Chondrocyte (in vitro differentiated cells): ENCODE results near the gene CALM1. TPM values are rescaled to one million over a fixed set of nuclear protein-coding genes. Genes with fewer than 3 reads are reported as not detected.
"Not testable (repeated sequence)": the region's sequence is repeated elsewhere in the genome, so short reads cannot be mapped to it uniquely, and the experiment has no call there.

Experiments used
- DNase-seq: peaks from one replicate; pipeline ENCODE4 v3.0.0; 2021; ENCODE audit warnings: mixed read lengths, low spot score
- H3K27ac Mint-ChIP-seq: one replicate; pipeline ENCODE4 v1.8.0; 2021; ENCODE audit warnings: mild to moderate bottlenecking, moderate library complexity, mixed read lengths; ENCODE audit not compliant: unreplicated experiment
- H3K27me3 Mint-ChIP-seq: 2 replicates; pipeline ENCODE4 v1.8.0; 2021; ENCODE audit warnings: low read depth, mixed read lengths
- H3K36me3 Mint-ChIP-seq: 2 replicates; pipeline ENCODE4 v1.8.0; 2021; ENCODE audit warnings: low read depth, mixed read lengths
- H3K4me1 Mint-ChIP-seq: 2 replicates; pipeline ENCODE4 v1.8.0; 2021; ENCODE audit warnings: low read depth, mild to moderate bottlenecking, mixed read lengths
- H3K4me3 Mint-ChIP-seq: one replicate; pipeline ENCODE4 v1.8.0; 2021; ENCODE audit warnings: mild to moderate bottlenecking, moderate library complexity, mixed read lengths; ENCODE audit not compliant: unreplicated experiment
- H3K9me3 Mint-ChIP-seq: 2 replicates; pipeline ENCODE4 v1.8.0; 2021; ENCODE audit warnings: low read depth, mixed read lengths
- total RNA-seq: library from RNA; stranded (reverse); gene quantifications from 3 replicates; pipeline ENCODE4 v1.2.1, GENCODE V29; 2021
- TF ChIP-seq, protein P1 (sequence below): fragments of 200-600 bp; sonication (generic); IDR thresholded peaks from 2 replicates; pipeline ENCODE4 v1.5.0; 2021; ENCODE audit warnings: antibody characterized with exemption, mild to moderate bottlenecking, moderate library complexity

Gene CALM1
- total RNA-seq, 1 donor from 2014 or later, result 273 TPM

GRCh38 chr14:90388982-90389381 is 7.8 kb upstream of the CALM1 start:
- DNase-seq, result no peak
- Mint-ChIP-seq H3K4me1 (peaks cover 15% of the 10 kb centered on the region), H3K4me3 (no peak overlapping the region), H3K36me3 (no peaks in the 10 kb centered on the region), H3K27ac (no peak overlapping the region), H3K9me3 (no peaks in the 10 kb centered on the region), H3K27me3 (no peaks in the 10 kb centered on the region)
- TF ChIP-seq, protein P1, sequence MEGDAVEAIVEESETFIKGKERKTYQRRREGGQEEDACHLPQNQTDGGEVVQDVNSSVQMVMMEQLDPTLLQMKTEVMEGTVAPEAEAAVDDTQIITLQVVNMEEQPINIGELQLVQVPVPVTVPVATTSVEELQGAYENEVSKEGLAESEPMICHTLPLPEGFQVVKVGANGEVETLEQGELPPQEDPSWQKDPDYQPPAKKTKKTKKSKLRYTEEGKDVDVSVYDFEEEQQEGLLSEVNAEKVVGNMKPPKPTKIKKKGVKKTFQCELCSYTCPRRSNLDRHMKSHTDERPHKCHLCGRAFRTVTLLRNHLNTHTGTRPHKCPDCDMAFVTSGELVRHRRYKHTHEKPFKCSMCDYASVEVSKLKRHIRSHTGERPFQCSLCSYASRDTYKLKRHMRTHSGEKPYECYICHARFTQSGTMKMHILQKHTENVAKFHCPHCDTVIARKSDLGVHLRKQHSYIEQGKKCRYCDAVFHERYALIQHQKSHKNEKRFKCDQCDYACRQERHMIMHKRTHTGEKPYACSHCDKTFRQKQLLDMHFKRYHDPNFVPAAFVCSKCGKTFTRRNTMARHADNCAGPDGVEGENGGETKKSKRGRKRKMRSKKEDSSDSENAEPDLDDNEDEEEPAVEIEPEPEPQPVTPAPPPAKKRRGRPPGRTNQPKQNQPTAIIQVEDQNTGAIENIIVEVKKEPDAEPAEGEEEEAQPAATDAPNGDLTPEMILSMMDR, result no peak

- no peak for DNase-seq
- Mint-ChIP-seq H3K4me3 (no peak overlapping the region), H3K9me3 (no peaks in the 10 kb centered on the region), H3K27ac (no peak overlapping the region), H3K27me3 (no peaks in the 10 kb centered on the region), H3K4me1 (peaks cover 11% of the 10 kb centered on the region), H3K36me3 (no peaks in the 10 kb centered on the region)
- TF ChIP-seq, protein P1, result no peak
Measured at GRCh38 chr14:90393966-90394365, 2.9 kb upstream of the CALM1 start.

DNA sequence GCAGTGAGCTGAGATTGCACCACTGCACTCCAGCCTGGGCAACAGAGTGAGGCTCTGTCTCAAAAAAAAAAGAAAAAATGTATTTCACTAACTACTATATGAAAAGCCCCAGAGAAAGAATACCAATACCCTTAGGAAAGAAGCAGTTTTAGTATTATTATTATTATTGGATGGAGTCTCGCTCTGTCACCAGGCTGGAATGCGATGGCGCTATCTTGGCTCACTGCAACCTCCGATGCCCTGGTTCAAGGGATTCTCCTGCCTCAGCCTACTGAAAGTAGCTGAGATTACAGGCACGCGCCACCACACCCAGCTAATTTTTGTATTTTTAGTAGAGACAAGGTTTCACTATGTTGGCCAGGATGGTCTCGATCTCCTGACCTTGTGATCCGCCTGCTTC is 2.0 kb upstream of the CALM1 start:
- DNase-seq, H3K27ac Mint-ChIP-seq, H3K36me3 Mint-ChIP-seq, H3K27me3 Mint-ChIP-seq, H3K4me3 Mint-ChIP-seq, H3K9me3 Mint-ChIP-seq: not testable (repeated sequence)
- H3K4me1 Mint-ChIP-seq, result peaks cover 19% of the 10 kb centered on the region

GRCh38 chr14:90397425-90398314 is 841 bp downstream of the CALM1 start:
- no peak for DNase-seq
- peak overlapping the region; percentile 94 for H3K4me3 Mint-ChIP-seq
- peaks cover 34% of the 10 kb centered on the region for H3K4me1 Mint-ChIP-seq
- H3K36me3 Mint-ChIP-seq, result peaks cover 19% of the 10 kb centered on the region
- no peaks in the 10 kb centered on the region for H3K27me3 Mint-ChIP-seq
- no peaks in the 10 kb centered on the region for H3K9me3 Mint-ChIP-seq
- H3K27ac Mint-ChIP-seq, result peak overlapping the region; percentile 88
- TF ChIP-seq, protein P1, result no peak

DNA sequence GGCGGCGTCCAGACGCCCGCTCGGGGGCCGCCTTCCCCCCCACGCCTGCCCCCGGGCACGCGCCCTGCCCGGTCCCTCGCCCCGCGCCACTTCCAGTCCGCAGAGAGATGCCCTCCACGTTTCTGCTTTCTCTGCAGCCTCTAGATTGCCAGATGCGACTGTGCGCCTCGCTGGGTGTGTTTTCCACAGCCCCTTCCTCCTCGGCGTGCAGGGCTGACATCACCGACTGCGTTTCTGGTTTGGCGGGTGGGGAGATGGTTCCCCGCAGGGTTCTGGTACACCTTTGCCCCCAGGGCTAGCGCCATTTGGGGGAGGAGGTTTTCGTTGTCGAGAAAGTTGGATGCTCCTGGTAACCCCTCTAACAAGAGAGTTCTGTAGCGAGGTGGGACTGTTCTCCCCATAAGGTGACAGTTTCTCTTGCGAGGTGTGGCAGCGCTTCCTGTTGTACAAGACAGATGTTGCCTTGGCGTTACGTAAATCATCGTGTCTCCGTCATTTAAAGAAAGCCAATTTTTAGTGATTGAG is 1.5 kb downstream of the CALM1 start:
- TF ChIP-seq, protein P1, result no peak
- DNase-seq, result no peak
- peaks cover 34% of the 10 kb centered on the region for H3K4me1 Mint-ChIP-seq
- H3K36me3 Mint-ChIP-seq, result peaks cover 24% of the 10 kb centered on the region
- no peaks in the 10 kb centered on the region for H3K27me3 Mint-ChIP-seq
- H3K9me3 Mint-ChIP-seq, result no peaks in the 10 kb centered on the region
- H3K4me3 Mint-ChIP-seq, result peak overlapping the region; percentile 86
- peak overlapping the region; percentile 81 for H3K27ac Mint-ChIP-seq
